ELF-1 (cell line): ENCODE measurements around the gene DSE.
"Not testable (repeated sequence)": the region's sequence is repeated elsewhere in the genome, so short reads cannot be mapped to it uniquely, and the experiment has no call there.

Source experiments
- DNase-seq: peaks from one replicate; pipeline ENCODE4 v3.0.0-alpha.2; 2016; ENCODE audit warnings: low read depth, low spot score

The DSE gene

DNA sequence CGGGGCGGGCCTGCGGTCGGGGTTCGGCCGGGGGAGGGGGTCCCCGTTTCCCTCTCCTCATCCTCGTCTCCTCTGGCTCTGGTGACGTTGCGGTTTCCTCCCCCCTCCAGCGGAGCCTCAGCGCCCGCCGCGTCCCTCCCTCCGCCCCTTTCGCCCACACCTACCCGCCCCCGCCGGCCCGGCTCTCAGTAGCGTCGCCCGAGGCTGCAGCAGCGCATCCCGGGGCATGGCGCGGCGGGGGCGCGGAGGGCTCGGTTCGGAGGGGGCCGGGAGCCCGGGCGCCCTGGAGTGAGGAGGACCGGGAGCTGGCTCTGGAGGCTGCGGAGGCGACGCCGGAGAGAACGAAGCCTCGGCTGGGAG lies at the start of gene DSE:
TSS of gene DSE (plus strand) at position 188 of the 360 bp plus-strand sequence. CDS start 28,304 bp downstream, outside the sequence.
- no peak for DNase-seq

DNA sequence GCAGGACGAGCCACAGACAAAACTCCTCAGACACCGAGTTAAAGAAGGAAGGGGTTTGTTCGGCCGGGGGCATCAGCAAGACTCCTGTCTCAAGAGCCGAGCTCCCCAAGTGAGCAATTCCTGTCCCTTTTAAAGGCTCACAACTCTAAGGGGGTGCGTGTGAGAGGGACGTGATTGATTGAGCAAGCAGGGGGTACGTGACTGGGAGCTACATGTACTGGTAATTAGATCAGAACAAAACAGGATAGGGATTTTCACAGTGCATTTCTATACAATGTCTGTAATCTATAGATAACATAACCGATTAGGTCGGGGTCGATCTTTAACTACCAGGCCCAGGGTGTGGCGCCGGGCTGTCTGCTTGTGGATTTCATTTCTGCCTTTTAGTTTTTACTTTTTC lies 48.8 kb upstream of the DSE start:
- not testable (repeated sequence) for DNase-seq

DNA sequence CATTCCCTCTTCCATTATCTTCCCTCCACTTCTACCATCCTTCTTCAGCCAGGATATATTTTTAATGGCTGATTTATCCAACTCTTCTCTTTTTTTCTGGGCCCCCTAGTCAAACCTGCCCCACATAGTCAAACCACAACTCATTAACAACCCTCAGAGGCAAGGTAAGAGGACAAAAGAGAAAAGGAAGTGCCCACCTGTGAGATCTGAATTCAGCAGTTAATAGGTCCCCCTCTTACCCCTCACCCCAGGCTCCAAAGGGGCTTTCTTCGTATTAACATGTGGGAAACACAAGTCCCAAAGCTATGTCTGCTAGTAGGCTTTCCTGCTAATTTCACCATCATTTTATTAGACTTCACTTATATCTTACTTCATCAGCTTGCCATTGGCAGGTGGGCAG lies 46.9 kb upstream of the DSE start:
- no peak for DNase-seq

DNA sequence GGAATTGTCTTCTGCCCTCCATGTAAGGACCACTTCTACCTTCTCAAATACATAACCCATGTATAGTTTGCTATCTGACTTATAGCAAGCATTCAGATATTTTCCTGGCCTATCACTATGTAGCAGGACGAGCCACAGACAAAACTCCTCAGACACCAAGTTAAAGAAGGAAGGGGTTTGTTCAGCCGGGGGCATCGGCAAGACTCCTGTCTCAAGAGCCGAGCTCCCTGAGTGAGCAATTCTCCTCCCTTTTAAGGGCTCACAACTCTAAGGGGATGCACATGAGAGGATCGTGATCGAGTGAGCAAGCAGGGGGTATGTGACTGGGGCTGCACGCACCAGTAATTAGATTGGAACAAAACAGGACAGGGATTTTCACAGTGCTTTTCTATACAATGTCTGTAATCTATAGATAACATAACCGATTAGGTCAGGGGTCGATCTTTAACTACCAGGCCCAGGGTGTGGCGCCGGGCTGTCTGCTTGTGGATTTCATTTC lies 45.1 kb upstream of the DSE start:
- DNase-seq, result not testable (repeated sequence)

DNA sequence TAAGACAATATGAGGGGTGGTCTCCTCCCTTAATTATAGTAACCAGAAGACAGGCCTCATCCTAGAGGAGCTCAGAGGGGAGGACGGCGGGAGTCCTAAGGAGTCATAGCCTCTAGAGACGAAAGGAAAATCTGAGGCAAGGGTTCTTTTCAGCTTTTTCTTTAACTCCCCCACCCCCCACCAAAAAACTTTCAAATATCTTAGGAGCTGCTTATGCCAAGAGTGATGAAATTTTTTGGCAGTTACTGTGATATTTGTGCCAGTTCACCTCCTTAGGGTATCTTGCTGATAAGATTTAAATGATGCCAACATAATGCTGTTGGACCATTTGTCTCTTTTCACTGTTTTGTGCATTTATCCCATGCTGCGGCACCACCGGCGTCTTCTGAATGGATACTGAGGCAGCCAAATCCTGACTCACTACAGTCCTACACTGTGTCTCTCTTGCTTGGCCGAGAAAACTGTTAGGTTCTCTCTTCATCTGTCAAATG lies 44.5 kb upstream of the DSE start:
- DNase-seq, result no peak

DNA sequence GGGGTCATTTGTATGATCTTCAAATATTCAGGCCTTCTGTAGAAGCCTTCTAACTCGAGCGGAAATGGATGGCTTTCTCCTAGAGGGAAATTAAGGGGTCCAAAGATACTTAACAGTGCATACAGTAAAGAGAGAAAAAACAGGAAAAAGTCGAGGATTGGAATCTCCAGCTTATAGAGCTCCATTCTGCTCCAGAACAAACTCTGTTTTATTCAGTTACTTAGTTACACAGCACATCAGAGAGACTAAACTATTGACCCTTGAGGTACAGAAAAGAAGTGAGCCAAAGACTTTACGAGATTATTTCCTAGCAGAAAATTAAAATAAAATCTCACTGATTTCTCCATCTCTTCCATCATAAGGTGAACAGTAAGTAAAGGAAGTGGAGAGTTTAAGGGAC lies 43.8 kb upstream of the DSE start:
- DNase-seq, result no peak

DNA sequence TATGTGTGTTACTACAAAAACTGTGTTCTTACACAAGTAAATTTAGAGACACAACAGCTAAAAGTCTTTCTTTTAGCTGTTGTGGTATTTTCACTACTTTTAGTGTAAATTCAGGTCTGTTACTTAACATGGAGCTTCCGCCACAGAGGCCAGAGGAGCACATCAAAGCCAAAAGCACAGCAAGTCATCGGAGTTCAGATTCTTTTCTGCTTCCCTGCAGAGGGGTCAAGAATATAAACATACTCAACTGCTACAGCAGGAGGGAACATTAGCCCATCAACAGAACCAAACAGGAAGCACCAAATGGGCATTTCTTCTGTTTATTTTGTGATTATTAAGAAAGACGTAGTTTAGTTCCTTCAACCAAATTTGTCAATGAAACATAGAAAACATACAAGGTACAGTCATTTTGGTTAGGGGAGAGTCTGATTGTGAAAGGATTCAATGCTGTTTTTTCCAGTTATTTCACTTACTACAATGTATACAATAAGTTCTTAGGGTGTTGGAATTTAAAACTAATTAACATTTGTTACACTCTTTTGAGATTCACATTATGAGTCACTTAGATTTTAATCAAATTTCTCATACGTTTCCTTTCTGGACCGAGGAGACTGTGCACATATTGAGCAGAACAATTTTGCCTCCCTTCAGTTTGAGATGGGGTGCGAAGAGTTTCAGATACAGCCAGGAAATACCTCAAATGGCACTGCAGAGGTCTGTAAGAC lies 42.8 kb upstream of the DSE start:
- peak; percentile 27 for DNase-seq

DNA sequence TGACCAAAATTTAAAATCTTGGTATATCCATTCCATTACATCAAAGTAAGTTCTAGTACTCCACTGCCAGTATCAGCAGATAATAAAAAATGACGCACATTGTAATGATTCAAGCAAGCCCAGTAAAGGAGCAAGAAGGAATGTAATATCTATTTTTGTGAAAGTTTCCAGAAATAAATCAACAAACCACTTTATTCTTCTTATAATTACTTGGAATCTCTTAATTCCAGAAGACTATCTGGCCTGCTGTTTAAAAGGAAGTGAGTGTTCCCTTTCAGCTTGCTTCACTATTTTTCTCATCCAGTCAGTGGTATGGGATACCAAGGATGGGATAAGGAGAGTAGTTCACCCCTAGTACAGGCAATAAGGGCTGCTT lies 42.2 kb upstream of the DSE start:
- no peak for DNase-seq

DNA sequence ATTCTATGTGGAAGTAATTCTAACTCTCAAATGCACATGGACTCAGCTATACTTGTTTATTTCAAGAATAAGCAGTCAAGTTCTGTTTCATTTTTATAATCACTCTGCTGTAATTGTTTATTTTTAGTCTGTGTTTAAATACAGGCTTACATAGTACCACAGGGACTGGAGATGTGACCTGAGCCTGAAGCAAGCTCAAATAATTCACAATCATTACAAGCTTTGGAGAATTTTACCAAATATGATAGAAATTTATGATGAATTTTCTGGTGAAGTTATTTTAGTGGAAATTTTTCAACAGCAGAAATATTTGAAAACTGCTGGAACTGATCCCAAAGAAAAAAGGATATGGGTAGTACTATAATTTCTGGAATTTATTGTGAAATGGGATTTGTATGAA lies 41.6 kb upstream of the DSE start:
- DNase-seq, result no peak

DNA sequence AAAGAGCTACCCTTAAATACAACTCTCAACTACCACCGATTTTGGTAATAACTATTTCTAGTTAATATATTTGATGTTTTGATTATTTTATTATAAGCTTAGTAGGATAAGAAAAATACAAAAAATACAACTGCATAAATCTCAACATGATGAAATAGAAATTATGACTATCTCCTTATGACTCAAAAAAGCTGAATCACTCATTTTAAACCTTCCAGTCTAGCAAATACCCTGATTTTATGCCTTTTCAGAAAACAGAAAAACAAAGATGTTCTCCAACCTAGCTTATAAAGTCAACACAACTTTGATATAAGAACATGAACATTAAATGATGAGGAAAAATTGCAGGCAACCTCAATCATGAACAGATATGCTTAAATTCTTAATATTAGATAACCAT lies 40.2 kb upstream of the DSE start:
- DNase-seq, result no peak

DNA sequence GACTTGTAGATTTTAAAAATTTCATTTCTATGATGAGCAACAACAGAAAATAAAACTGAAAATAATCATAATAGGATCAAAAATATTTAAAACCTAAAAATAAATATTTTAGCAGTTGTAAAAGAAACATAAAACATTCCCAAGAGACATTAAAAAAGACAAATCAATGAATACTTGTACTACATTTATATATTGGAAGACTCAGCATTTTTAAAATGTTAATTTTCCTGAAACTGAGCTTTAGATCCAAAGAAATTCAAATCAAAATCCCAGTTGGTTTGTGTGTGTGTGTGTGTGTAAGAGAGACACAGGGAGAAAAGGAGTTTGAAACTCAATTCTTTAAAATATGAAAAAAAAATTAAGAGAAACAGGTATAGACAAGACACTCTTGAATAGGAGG lies 38.7 kb upstream of the DSE start:
- DNase-seq, result no peak

DNA sequence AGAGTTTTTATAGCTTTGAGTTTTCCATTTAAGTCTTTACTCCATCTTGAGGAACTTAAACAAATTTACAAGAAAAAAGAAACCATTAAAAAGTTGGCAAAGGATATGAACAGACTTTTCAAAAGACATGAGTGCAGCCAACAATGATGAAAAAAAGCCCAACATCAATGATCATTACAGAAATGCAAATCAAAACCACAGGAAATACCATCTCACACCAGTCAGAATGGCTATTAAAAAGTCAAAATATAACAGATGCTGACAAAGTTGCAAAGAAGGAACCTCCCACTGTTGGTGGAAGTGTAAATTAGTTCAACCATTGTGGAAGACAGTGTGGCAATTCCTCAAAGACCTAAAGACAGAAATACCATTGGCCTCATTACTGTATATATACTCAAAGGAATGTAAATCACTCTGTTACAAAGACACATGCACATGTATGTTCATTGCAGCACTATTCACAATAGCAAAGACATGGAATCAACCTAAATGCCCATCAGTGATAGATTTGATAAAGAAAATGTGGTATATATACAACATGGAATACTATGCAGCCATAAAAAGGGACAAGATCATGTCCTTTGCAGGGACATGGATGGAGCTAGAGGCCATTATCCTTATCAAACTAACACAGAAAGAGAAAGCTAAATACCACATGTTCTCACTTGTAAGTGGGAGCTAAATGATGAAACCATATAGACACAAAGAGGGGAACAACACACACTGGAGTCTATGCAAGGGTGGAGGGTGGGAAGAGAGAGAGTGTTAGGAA lies 35.9 kb upstream of the DSE start:
- DNase-seq, result not testable (repeated sequence)

DNA sequence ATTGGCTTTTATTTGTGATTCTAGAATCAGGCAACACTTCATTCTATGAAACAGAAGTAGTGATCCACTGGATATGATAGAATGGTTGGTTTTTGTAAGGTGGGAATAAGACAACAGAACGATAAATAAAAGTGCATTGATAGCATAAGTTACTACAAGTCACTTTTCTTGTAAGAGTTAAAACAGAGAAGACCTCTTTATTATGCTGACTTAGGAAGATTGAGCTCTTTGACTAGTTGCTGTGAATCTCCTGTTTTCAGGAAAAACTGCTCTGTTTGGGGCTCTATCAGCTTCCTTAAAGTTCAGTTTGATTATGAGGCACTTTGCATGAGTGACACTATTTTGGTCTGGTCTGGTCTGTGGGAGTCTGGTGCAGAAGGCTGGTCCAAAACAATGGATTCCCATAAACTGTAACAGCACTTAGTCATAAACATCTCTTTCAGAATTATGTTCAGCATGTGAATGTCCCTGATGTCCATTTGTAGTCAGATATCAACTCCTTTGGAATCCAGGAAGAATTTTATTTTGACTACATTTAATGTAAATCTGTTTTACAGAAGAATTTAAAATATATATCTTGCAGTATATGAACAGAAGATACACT lies 35.0 kb upstream of the DSE start:
- DNase-seq, result no peak

DNA sequence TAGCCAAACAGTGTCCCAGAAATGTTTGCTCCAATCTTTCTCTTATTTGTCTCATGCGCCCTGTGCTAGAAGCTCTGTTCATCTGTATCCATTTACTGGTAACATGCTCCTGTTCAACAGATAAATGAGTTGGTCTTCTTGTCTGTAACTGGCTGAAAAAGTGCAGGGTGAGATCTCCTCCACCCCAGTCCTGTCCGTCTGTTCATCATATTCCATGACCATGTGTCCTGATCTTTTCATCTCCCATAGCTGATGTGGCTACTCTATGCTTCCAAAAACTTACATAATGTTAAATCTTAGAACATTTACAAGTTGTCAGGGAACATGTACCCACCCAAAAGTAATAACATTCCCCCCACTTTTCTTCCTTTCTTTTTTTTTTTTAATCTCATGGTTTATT lies 31.8 kb upstream of the DSE start:
- no peak for DNase-seq

DNA sequence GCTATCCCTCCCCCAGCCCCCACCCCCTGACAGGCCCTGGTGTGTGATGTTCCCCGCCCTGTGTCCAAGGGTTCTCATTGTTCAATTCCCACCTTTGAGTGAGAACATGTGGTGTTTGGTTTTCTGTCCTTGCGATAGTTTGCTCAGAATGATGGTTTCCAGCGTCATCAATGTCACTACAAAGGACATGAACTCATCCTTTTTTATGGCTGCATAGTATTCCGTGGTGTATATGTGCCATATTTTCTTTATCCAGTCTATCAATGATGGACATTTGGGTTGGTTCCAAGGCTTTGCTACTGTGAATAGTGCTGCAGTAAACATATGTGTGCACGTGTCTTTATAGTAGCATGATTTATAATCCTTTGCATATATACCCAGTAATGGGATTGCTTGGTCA lies 30.1 kb upstream of the DSE start:
- DNase-seq, result not testable (repeated sequence)

DNA sequence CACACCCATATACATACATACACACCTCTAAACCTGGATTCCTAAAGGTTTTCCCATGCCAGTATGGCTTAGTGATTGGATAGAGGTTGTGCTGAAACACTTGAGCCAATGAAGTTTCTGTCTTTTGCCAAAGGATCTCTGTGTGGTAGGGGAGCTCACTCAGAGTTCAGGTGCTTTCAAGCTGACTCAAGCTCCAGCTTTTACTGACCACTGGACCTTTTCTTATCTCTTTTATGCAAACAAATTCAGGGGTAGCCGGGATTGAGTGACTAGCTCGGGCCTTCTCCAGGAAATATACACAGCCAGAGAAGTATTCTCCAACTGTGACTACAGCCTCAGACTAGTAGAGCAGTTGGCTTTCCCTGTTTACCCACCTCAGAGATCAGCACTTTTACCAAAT lies 21.5 kb upstream of the DSE start:
- no peak for DNase-seq

DNA sequence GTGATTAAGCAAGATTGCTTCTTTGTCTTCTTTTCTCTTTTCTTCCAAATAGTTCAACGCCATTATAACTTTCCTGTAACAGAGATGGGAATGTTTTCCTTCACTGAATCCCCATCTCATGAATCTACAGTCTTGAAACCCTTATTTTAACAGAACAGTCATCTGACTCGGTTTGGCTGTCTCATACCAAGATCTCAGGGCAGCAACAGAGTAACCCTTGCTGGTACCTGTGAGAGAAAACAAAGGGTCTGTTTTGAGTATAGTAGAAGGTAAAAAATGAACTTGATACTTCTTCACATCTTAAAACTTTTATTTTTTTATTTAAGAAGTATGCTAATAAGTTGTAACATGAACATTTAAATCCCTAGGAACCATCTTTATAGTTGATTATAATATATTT lies 19.6 kb upstream of the DSE start:
- no peak for DNase-seq

DNA sequence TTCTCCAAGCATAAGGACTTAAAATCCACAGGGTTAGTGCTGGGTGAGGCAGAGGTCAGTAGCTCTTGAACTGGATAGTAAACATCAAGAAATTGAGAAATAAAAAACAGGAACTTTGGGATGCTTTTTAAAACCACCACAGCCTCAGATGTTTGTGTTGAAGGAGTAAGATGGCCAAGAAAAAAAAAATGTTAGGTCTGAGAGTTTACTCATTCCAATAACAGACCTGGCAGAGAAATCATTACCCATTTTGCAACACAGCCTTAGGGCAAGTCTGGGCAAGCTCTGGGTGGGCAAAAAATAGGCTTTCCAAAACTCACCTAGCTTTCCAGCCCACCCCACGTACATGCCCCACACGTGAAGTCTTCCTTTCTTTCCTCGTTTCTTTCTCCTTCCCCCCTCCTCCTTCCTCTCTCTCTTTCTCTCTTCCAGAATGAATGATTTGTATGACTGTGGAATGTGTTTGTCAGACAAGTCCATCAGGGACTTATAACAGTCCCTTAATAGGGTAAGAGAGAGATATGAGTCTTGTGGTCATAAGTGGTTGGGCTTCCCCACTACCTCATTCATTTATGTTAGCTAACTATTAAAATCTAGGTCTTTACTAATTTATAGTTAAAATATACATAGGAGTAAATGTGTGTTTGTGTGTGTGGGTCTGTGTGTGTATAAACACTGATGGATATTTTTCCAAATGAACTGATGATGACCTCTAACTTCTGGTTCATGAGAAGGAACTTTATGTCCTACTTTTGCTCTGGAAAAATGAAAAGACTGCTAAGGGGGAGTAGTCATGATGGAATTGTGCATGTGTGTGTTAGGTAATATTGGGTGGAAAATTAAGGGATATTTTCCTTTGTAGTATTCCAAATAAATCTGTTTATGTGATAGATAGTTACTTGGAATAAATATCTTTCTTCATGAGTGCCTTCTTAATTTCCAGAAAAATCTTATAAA lies 18.0 kb upstream of the DSE start:
- DNase-seq, result no peak

DNA sequence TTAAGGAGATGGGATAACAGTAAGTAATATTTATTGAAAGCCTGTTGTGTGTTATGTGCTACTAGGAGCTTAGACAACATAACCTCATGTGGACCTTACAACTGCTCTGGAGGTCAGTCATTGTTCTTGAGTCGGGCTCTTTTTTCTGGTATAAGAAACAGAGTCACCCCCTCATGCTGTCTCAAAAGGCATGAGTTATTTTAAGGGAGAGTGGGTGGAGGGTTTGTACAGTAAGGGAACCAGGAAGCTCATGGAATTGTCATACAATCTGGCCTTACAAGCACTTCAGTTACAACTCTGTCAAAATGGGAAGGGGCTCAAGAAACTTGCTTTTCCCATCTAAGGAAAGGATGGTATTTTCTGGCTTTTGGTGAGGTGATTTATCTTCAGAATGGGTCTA lies 16.5 kb upstream of the DSE start:
- DNase-seq, result no peak

DNA sequence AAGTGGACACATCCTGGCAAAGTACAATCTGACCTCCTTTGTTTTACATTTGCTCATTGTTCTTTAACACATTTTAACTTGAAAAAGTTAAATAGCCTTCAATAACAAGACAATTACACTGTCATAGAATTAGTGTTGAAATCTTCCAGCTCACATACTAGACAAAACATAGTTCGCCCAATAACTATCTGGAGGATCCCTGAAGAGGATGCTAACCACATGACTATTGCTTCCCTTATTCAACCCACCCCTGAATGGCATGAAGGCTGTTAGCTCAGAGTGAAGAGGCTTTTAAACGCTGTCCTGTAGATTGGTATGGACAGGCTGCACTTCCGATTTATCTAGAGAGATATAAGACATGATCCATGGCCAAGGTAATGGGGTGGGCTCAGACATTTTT lies 15.0 kb upstream of the DSE start:
- no peak for DNase-seq

DNA sequence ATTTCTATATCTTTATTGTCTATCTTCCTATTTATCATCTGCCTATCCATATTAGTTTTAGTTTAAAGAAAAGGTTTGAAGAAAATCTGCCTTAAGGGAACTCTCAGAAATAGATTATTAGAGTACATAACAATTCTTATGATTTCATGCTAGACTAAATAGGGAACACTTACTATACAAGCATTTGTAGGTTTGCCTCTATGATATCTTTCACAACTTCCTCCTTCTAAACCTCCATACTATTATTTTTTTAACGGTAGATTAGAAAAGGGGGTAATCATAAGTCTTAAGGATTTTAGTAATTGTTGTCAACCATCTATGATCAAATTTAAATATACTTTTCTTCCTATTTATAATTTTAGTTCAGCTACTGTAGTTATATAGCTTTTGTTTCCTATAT lies 11.6 kb upstream of the DSE start:
- no peak for DNase-seq

DNA sequence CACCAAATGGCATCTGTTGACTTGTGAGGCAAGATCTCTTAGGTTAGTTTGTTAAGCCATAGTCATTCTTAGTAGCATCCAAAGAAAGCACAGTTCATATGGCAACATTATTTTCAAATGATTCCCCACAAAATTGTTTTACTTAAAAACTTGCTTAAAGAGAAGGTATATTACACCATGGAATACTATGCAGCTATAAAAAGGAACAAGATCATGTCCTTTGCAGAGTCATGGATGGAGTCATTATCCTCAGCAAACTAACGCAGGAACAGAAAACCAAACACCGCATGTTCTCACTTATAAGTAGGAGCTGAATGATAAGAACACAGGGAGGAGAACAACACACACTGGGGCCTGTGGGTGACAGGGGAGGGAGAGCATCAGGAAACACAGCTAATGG lies 10.9 kb upstream of the DSE start:
- DNase-seq, result no peak
